NCI-H146 treated with DMSO at 0.1 percent for 48 hours (cell line): ENCODE data around the gene PLAAT2.
"Not testable (repeated sequence)": the region's sequence is repeated elsewhere in the genome, so short reads cannot be mapped to it uniquely, and the experiment has no call there.

Source experiments
- DNase-seq: peaks from one replicate; lab custom pipeline; 2025; ENCODE audit not compliant: unreplicated experiment; lab: John Stamatoyannopoulos, UW

PLAAT2 gene

DNA sequence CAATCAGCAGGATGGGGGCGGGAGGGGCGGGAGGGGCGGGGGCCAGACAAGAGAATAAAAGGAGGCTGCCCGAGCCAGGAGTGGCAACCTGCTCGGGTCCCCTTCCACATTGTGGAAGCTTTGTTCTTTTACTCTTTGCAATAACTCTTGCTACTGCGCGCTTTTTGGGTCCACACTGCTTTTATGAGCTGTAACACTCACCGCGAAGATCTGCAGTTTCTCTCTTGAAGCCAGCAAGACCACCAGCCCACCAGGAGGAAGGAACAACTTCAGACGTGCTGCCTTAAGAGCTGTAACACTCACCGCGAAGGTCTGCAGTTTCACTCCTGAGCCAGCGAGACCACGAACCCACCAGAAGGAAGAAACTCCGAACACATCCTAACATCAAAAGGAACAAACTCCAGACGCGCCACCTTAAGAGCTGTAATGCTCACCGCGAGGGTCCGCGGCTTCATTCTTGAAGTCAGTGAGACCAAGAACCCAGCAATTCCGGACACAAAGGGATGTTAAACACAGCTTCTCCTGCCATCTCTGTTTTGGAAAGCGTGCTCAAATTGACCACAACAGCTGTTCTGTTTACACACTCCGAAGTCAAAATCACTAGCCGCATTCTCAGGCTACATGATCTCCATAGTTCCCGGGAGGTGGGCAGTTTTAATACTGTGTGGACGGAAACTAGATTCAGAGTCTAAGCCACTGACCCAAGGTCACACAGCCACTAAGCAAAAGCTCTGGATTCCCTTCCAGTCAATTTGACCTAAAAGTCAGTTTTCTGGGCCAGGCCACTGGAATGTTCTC, 11.9 kb downstream of the PLAAT2 start:
- no peak for DNase-seq

DNA sequence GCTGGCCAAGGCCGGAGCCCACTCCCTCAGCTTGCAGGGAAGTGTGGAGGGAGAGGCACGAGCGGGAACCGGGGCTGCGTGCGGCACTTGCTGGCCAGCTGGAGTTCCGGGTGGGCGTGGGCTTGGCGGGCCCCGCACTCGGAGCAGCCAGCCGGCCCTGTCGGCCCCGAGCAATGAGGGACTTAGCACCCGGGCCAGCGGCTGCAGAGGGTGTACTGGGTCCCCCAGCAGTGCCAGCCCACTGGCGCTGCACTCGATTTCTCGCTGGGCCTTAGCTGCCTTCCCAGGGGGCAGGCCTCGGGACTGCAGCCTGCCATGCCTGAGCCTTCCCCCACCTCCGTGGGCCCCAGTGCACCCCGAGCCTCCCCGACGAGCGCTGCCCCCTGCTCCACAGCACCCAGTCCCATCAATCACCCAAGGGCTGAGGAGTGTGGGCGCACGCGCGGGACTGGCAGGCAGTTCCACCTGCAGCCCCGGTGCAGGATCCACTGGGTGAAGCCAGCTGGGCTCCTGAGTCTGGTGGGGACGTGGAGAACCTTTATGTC, 13.0 kb downstream of the PLAAT2 start:
- DNase-seq: not testable (repeated sequence)

DNA sequence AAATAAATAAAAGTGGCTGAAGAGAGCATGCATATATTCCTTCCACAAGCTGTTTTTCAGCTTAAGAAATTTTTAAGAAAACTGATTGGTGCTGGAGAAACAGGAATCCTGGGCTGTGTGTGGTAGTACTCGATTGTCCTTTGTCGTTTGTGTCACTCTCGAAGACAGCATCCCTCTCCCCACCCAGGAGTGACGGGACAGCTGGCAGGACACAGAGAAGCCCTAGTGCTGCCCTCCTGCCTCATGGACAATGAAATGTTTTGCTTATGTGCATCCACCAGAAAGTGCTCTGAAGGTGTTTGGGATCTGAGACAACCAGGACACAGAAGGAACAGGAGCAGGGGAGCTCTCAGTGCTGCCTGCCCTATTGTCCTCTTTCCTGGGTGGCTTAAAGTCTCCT, 13.8 kb downstream of the PLAAT2 start:
- DNase-seq: no peak

DNA sequence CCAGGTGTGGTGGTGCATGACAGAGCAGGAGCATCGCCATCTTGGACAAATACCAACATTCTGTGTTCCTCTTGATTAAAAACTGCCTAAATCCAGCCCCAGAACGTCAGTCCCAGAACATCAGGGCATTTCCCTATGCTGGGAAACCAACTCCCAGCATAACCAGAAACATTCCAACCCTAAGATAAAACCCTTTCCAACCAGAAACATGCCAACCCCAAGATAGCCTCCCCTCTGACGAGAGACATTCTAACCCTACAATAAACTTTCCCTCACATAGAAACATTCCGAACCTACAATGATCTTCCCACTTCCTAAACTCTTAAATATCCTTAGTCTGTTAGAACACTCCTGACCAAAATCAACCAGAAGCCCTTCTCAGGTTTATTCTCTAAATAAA, 15.0 kb downstream of the PLAAT2 start:
- DNase-seq: no peak

DNA sequence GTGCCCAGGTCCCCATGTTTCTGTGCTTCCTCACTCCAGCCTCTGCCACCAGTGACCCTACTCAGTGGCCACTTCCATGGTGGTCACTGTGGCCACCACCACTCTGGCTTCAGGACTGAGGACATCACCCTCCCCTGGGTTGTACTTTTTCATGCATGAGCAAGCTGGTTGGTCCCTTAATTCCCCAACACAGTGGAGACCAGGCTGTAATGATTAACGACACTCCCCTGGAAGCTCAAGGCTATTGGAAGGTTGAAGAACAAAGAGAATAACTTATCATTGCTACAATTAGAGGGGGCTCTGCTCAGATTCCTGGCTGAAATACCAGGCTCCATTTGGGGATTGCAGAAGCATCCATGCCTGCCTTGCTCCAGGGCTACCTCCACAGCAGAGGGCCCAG, 16.1 kb downstream of the PLAAT2 start:
- no peak for DNase-seq

DNA sequence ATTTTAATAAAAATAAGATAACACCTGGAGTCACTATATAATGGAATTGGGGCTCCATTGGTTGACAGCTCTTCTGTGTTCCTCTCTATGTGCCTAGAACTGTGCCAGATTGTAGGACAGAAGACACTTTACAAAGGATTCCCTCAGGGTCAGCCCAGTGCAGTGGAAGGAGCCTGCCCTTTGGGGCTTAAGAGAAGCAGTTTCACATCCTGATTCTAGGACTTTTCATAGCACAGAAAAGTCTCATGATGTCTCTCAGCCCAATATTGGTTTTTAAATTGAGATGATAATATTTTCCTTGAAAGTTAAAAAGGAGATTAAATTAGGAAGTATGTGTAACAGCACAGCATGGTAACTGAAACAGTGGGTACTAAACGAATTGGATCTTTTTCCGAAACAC, 19.5 kb downstream of the PLAAT2 start:
- no peak for DNase-seq

DNA sequence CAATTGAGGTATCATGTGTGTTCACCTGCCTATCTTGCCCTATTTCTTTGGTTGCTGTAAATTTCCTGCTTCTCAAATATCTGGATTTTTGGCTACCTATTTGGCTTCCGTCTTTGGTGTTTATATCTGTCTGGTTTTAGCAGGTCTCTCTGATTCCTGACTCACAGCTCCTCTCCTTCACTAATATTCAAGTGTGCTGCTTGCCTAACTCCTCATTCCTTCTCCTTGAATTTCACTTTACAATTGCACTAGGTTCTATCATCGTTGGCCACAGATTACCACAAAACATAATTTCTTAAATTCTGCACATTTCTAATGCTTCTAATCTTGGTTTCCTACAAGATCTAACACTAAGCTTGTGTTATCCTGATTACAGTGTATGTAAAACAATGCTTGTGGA, 20.7 kb downstream of the PLAAT2 start:
- DNase-seq: not testable (repeated sequence)

DNA sequence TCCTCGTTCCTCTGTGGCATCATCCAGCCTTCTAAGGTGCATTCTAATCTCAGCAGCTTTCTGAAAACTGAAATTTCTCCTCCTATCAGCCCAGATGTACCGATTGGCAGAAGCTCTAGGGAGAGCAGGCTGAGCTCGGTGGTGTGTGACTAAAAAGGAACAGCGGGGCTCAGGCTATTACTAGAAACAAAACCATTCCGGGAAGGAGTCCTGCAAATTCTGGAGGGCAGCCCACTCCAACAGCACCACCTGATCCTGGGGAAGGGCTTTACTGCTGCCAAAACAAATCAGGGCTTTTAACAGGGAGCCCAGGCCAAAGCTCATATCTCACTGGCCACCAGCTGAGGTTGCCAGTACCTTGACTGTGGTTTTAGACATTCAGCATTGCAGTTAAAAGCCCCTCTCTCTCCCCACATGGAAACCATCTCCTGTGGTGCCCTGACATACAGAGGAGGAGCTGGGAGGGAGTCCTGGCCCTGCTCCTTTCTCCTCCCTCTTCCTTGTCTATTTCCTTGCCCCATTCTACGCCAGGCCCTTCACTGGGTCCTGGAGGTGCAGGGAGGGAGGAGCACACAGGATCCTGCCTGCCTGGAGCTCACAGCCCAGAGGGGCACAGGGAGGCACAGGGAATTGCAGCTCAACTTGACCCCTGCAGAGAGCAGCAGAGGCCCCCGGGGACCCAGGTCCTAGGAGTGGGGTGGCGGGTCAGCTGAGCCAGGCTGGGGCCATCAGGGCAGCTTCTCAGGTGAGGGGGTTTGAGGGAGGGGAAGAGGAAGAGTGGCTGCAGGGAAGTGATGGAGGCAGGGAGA, 25.7 kb downstream of the PLAAT2 start:
- DNase-seq: no peak

DNA sequence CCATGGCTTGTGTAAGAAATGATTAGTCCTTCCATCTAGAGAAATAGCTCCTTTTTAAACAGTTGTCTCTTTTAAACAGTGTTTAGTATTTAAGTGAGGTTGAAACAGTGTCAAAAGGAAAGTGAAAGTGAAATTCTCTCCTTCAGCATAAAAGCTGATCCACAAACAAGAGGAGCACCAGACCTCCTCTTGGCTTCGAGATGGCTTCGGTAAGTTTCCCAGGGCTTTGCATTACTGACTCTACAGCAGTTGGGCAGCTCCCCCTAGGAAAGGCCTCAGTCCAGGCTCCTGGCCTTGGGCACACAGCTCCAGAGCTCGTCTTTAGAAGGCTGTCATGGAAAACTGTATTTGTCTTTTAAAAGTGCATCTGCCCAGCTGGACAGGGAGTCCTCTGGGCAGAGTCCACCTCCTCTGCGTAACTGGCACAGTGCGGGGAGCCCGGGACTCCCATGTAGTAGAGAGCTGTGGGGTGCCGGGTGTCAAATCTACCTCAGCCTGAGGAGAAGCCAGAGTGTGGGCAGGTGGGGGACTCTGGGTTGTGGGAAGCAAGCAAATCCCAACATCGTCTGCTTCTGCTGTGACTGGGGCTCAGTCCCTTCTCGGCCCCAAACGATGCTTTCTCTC, 26.4 kb downstream of the PLAAT2 start, which contains the start of gene PLAAT4:
PLAAT4 (plus strand) TSS at position 140 of the 624 bp plus-strand sequence; CDS start at position 201, 61 bp downstream.
- DNase-seq: no peak

DNA sequence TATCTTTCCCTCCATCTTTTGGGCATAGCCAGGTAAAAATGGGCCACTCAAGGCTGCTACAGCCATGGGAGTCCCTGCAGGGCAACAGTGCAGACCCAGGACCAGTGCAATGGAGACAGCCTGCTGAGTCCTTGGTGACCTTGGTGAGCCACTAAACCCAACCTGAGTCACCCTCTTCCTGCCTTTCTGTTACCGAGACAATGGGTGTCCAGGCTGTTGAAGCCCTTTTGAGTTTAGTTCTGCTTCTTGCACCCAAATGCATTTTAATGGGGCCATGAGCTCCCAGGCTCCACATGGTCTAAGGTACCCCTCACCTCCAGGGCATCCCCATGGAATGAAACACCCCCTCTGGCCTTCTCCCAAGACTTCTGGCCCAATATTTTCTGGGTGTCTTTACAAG, 27.4 kb downstream of the PLAAT2 start:
- DNase-seq: no peak

DNA sequence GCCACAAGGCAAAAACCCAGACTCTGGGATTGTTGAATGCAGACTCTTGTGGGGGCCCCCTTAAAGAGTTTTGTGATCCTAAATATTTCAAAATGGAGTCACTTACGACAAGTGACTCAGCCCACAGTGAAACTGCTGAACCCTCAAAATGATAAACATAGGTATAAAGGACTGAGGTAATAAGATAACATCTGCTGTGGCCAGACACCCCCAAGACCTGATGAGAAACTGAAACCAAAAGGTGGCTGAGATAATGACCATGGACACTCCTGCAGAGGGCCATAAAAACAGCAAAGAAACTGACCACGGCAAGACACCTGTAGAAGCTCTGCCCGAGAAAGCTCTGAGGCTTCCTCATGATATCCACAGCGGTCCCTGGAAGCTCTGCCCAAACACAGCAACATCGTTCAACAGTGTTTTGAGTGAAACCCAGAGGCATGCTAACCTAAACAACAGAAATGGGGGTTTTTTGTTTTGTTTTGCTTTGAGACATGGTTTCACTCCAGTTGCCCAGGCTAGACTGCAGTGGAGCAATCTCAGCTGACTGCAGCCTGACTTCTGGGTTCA, 28.2 kb downstream of the PLAAT2 start:
- DNase-seq: no peak

DNA sequence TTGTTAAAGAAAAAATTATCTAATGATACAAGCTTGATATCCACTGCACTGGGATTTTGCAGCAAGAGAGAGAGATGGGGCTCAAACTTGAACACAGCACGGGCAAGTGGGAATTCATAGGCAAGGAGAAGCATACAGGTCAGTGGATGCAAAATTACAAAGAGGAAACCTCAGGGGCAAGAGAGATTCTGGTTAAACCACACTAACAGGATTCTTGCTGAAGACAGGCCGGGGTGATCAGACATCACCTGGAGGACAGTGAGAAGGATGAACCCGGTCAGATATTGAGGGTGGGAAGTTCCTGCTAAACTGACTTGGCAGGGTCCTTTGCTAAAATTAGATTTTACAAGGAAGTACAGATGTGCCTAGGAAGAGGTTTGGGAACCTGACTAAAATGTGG, 29.1 kb downstream of the PLAAT2 start:
- DNase-seq: no peak

DNA sequence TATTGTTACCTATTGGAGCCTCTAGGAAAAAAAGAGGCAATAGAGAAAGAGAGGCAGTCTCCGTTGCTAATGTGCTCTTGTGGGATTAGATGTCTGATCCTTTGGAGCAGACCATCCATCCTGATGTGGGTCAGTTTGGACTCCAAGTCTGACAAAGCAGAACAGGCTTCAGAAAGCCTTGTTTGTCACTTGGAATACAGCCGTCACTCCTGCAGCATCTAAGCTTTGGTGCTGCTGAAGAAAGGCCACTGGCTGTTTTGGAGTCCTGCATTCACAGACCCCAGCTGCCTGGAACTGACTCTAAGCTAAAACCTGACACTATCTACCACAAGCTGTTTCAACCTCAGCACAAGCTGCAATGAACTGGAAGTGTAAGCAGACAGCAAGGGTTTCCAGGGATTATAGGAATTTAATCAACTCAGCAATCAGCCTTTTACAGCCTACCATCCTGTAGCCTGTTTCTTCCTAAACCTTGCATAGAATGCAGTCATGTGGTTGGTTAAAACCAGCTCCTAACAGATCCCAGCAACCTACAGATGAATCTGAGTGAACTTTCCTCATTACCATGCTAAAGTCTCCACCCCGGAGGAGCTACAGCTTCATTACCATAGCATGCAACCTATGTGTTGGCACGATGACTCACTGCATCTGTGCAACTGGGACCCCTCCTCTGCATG, 30.2 kb downstream of the PLAAT2 start:
- no peak for DNase-seq

DNA sequence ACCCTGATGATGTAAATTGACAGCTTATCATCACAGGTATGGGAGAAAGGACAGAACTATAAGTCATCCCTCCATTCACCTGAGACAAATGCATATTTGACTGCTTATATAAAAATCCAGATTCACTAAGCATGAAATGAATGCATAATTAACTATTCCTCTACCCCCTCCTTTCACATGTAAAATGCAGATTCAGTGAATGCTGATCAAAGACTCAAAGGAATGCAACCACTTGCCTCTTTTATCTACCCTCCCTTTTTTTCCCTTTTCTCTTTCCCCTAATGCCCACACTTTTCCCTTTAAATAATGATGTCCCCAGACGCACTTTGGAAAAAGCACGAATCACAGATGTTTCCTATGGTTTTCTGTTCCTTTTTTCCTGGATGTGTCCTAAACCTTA, 31.1 kb downstream of the PLAAT2 start:
- DNase-seq: no peak

DNA sequence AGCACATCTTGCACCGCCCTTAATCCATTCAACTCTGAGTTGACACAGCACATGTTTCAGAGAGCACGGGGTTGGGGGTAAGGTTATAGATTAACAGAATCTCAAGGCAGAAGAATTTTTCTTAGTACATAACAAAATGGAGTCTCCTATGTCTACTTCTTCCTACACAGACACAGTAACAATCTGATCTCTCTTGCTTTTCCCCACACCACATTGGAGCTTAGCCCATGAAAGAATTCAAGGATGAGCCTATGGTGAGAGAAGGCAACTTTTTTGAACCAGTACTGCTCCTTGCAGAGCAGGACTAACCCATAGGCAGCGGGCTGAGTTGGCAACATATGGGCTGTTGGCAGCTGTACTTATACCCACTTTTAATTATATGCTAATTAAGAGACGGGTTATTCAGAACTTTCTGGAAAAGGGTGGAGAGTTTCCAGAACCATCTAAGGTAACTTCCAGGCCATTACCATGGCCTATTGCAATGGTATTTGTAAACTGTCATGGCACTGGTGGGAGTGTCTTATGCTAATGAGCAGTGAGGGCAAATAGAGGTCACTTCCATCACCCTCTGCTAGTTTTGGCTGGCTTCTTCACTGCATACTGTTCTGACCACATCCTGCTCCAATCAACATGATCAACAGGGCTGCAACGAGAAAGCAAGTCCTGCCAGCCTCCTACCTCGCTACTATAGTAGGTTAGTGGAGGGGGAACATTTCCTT, 31.9 kb downstream of the PLAAT2 start:
- not testable (repeated sequence) for DNase-seq

DNA sequence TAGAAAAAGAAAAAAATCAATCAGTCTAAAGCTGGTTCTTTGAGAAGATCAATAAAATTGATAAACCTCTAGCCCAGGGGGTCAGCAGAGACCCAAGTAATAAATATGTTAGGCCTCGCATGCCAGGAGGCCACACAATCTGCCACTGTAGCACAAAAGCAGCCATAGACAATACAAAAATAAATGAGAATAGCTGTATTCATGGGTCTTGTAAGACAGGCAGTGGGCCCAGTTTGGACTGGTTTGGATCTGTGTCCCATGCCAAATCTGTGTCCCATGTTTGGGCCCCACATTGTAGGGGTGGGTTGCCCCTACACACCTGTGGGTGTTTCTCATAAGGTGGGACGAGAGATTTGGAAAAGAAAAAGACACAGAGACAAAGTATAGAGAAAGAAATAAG, 33.2 kb downstream of the PLAAT2 start:
- DNase-seq: no peak

DNA sequence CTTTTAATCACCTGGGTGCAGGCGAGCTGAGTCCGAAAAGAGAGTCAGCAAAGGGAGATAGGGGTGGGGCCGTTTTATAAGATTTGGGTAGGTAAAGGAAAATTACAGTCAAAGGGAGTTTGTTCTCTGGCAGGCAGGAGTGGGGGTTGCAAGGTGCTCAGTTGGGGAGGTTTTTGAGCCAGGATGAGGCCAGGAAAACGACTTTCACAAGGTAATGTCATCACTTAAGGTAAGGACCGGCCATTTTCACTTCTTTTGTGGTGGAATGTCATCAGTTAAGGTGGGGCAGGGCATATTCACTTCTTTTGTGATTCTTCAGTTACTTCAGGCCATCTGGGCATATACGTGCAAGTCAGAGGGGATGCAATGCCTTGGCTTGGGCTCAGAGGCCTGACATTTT, 33.8 kb downstream of the PLAAT2 start:
- not testable (repeated sequence) for DNase-seq

DNA sequence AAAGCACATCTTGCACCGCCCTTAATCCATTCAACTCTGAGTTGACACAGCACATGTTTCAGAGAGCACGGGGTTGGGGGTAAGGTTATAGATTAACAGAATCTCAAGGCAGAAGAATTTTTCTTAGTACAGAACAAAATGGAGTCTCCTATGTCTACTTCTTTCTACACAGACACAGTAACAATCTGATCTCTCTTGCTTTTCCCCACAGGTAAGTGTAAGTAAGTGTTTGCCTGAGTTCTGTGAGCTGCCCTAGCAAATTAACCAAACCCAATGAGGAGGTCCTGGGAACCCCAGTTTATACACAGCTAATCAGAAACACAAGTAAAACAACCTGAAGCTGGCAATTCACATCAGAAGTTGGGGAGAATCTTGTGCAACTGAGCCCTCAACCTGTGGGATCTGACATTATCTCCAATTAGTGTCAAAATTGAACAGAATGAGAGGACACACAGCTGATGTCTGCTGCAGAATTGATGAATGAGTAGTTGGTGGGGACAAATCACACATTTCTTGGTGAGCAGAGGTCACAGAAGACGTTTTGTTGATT, 34.4 kb downstream of the PLAAT2 start:
- DNase-seq: not testable (repeated sequence)

DNA sequence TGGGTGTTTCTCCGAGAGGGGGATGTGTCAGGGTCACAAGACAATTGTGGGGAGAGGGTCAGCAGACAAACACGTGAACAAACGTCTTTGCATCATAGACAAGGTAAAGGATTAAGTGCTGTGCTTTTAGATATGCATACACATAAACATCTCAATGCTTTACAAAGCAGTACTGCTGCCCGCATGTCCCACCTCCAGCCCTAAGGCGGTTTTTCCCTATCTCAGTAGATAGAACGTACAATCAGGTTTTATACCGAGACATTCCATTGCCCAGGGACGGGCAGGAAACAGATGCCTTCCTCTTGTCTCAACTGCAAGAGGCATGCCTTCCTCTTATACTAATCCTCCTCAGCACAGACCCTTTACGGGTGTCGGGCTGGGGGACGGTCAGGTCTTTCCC, 35.0 kb downstream of the PLAAT2 start:
- not testable (repeated sequence) for DNase-seq

DNA sequence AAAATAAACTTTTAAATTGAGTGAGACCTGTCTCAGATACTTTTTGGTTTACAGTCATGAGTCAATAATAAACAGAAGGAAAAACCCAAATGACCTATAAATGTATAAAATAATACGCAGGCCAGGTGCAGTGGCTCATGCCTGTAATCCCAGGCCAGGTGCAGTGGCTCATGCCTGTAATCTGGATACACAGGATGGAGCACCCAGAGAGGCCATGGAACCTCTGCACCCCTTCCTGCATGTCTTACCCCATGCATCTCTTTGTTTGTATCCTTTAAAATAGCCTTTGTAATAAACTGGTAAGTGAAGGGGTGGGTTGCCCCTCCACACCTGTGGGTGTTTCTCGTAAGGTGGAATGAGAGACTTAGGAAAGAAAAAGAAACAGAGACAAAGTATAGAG, 35.5 kb downstream of the PLAAT2 start:
- no peak for DNase-seq
